ENCODE data around the gene DYSF. TPM values are rescaled to one million over a fixed set of nuclear protein-coding genes. Genes with fewer than 3 reads are reported as not detected.

Gene DYSF
- total RNA-seq, 2 donors from 2014 or later: 1.4 to 3.1 TPM

DNA sequence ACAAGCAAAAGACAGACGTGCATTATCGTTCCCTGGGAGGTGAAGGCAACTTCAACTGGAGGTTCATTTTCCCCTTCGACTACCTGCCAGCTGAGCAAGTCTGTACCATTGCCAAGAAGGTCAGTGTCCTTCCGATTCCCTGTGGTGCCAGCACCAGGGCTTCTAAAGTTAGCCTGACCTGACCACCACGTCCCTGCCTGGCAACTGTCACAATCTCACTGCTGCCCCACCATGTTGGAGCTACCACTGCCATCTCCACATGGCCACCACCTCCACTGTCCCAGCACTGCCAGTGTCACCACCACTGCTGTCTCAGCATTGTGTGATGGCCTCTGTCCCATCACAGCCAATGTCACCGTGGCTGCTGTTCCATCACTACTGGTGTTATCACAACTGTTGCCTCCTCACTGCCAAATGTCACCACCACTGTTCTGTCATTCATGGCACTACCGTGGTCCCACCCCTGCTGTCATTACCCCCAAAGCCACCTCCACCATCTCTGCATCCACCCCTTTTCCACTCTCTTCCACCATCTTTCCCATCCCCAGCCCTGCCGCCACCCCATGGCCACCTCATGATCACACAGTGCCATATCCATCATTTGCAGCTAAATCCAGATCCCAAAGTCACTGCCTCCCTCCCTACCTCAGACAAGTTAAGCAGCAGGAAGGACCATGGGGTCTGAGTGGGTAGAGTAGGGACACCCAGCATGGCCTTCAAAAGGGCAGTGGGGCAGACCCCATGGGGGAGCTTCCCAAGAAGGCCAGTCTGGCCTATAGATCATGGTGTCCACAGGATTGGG is 216.5 kb downstream of the DYSF start:
- peak; percentile 20 for DNase-seq
- Histone ChIP-seq H3K36me3 (ENCODE audit: control insufficient read depth, insufficient read depth, low read length) (no peaks in the 10 kb centered on the region), H3K27me3 (ENCODE audit: control insufficient read depth, insufficient read depth, low read length, poor library complexity, severe bottlenecking) (no peaks in the 10 kb centered on the region), H3K9me3 (ENCODE audit: control insufficient read depth, low read length) (no peaks in the 10 kb centered on the region), H3K9ac (ENCODE audit: extremely low read depth, low read length, poor library complexity, severe bottlenecking) (no peak overlapping the region), H3K4me3 (ENCODE audit: low read length) (no peak overlapping the region), H3K27ac (ENCODE audit: low read depth, low read length) (no peak overlapping the region), H3K4me1 (ENCODE audit: control insufficient read depth, insufficient read depth, low read length) (no peaks in the 10 kb centered on the region)
- TF ChIP-seq, protein P1, sequence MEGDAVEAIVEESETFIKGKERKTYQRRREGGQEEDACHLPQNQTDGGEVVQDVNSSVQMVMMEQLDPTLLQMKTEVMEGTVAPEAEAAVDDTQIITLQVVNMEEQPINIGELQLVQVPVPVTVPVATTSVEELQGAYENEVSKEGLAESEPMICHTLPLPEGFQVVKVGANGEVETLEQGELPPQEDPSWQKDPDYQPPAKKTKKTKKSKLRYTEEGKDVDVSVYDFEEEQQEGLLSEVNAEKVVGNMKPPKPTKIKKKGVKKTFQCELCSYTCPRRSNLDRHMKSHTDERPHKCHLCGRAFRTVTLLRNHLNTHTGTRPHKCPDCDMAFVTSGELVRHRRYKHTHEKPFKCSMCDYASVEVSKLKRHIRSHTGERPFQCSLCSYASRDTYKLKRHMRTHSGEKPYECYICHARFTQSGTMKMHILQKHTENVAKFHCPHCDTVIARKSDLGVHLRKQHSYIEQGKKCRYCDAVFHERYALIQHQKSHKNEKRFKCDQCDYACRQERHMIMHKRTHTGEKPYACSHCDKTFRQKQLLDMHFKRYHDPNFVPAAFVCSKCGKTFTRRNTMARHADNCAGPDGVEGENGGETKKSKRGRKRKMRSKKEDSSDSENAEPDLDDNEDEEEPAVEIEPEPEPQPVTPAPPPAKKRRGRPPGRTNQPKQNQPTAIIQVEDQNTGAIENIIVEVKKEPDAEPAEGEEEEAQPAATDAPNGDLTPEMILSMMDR (conservative IDR thresholded peaks at IDR 0.05): no peak
- Mint-ChIP-seq H3K9me3 (no peaks in the 10 kb centered on the region), H3K4me1 (no peaks in the 10 kb centered on the region), H3K36me3 (ENCODE audit: low read depth) (no peaks in the 10 kb centered on the region), H3K27me3 (ENCODE audit: insufficient read depth) (no peaks in the 10 kb centered on the region), H3K27ac (no peak overlapping the region), H3K4me3 (no peak overlapping the region)
- WGBS, 2 experiments (ENCODE audit: insufficient coverage in 1 of 2, insufficient read length in 1 of 2): 87 to 93% methylated on average over 5 to 8 of the region's 8 CpGs

DNA sequence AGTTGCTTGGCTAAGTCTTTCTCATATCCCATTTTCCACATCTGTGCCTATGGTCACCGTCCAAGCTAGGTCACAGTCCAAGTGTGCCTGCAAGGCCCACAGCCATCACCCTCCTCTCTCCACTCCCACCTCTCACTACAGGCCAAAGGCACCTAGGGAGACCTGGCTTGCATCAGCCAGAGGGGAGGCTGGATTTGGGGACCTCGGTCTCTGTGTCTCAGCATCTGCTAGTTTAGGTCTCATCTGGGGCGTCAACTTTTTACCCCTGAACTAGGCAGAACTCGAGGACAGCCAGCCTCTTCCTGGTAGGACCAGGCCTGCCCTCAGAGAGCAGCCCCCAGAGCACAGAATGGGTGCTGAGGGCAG is 217.1 kb downstream of the DYSF start:
- Histone ChIP-seq H3K27me3 (ENCODE audit: control insufficient read depth, insufficient read depth, low read length, poor library complexity, severe bottlenecking) (no peaks in the 10 kb centered on the region), H3K4me3 (ENCODE audit: low read length) (no peak overlapping the region), H3K9ac (ENCODE audit: extremely low read depth, low read length, poor library complexity, severe bottlenecking) (no peak overlapping the region), H3K4me1 (ENCODE audit: control insufficient read depth, insufficient read depth, low read length) (no peaks in the 10 kb centered on the region), H3K36me3 (ENCODE audit: control insufficient read depth, insufficient read depth, low read length) (no peaks in the 10 kb centered on the region), H3K9me3 (ENCODE audit: control insufficient read depth, low read length) (no peaks in the 10 kb centered on the region), H3K27ac (ENCODE audit: low read depth, low read length) (no peak overlapping the region)
- DNase-seq: no peak
- H3K4me1 Mint-ChIP-seq: no peaks in the 10 kb centered on the region
- no peaks in the 10 kb centered on the region for H3K9me3 Mint-ChIP-seq
- WGBS, 2 experiments (ENCODE audit: insufficient coverage in 1 of 2, insufficient read length in 1 of 2): 84% methylated on average over 4 of the region's 4 CpGs; no CpG with 5 or more reads in 1 of the 2 experiments
- H3K27me3 Mint-ChIP-seq (ENCODE audit: insufficient read depth): no peaks in the 10 kb centered on the region
- H3K27ac Mint-ChIP-seq: no peak overlapping the region
- TF ChIP-seq, protein P1 (conservative IDR thresholded peaks at IDR 0.05): no peak
- no peaks in the 10 kb centered on the region for H3K36me3 Mint-ChIP-seq (ENCODE audit: low read depth)
- no peak overlapping the region for H3K4me3 Mint-ChIP-seq

- no peak overlapping the region for H3K4me3 ChIP-seq (ENCODE audit: low read length)
- no peaks in the 10 kb centered on the region for H3K27me3 ChIP-seq (ENCODE audit: control insufficient read depth, insufficient read depth, low read length, poor library complexity, severe bottlenecking)
- peak; percentile 34 for DNase-seq
- no peaks in the 10 kb centered on the region for H3K4me1 Mint-ChIP-seq
- H3K36me3 ChIP-seq (ENCODE audit: control insufficient read depth, insufficient read depth, low read length): no peaks in the 10 kb centered on the region
- H3K4me3 Mint-ChIP-seq: no peak overlapping the region
- H3K27ac Mint-ChIP-seq: peak overlapping the region; percentile 3
- no peaks in the 10 kb centered on the region for H3K9me3 ChIP-seq (ENCODE audit: control insufficient read depth, low read length)
- H3K4me1 ChIP-seq (ENCODE audit: control insufficient read depth, insufficient read depth, low read length): no peaks in the 10 kb centered on the region
- WGBS, 2 experiments (ENCODE audit: insufficient coverage in 1 of 2, insufficient read length in 1 of 2): 89 to 91% methylated on average over 1 to 6 of the region's 6 CpGs
- TF ChIP-seq, protein P1 (conservative IDR thresholded peaks at IDR 0.05): no peak
- no peak overlapping the region for H3K27ac ChIP-seq (ENCODE audit: low read depth, low read length)
- H3K27me3 Mint-ChIP-seq (ENCODE audit: insufficient read depth): no peaks in the 10 kb centered on the region
- no peaks in the 10 kb centered on the region for H3K36me3 Mint-ChIP-seq (ENCODE audit: low read depth)
- no peaks in the 10 kb centered on the region for H3K9me3 Mint-ChIP-seq
- no peak overlapping the region for H3K9ac ChIP-seq (ENCODE audit: extremely low read depth, low read length, poor library complexity, severe bottlenecking)
Observed at GRCh38 chr2:71671203-71671854, 218.0 kb downstream of the DYSF start.

All from endodermal cell (in vitro differentiated cells).